Epidermal melanocyte (primary cell): ENCODE results near the gene PPM1N.
A peak's percentile ranks its signal among the peaks of the same experiment; 100 is the strongest.

ENCODE experiments used
- DNase-seq: peaks from one replicate; pipeline ENCODE4 v3.0.0; 2011; ENCODE audit warnings: low spot score; ENCODE audit not compliant: insufficient read length

The PPM1N gene

GRCh38 chr19:45470762-45471081 lies 27.5 kb upstream of the PPM1N start:
- no peak for DNase-seq

GRCh38 chr19:45471111-45471930 lies 26.9 kb upstream of the PPM1N start:
- no peak for DNase-seq

- DNase-seq: no peak
These were observed 26.2 kb upstream of the PPM1N start for GRCh38 chr19:45471931-45472562.

GRCh38 chr19:45472563-45473366 lies 25.5 kb upstream of the PPM1N start:
- no peak for DNase-seq

- no peak for DNase-seq
These were observed 24.9 kb upstream of the PPM1N start for GRCh38 chr19:45473367-45473681.

GRCh38 chr19:45473682-45474605 lies 24.3 kb upstream of the PPM1N start:
- DNase-seq: no peak

GRCh38 chr19:45474606-45475521 lies 23.4 kb upstream of the PPM1N start:
- DNase-seq: no peak

GRCh38 chr19:45475537-45476291 lies 22.5 kb upstream of the PPM1N start:
- no peak for DNase-seq

GRCh38 chr19:45476304-45476703 lies 21.9 kb upstream of the PPM1N start:
- DNase-seq: no peak

- no peak for DNase-seq
These were observed 21.1 kb upstream of the PPM1N start for GRCh38 chr19:45477186-45477585.

- no peak for DNase-seq
These were observed 20.4 kb upstream of the PPM1N start for GRCh38 chr19:45477713-45478453.

- peak; percentile 63 for DNase-seq
These were observed 19.6 kb upstream of the PPM1N start for GRCh38 chr19:45478454-45479238.

- no peak for DNase-seq
These were observed 15.2 kb upstream of the PPM1N start for GRCh38 chr19:45483033-45483432.

- no peak for DNase-seq
These were observed 13.8 kb upstream of the PPM1N start for GRCh38 chr19:45484273-45484945.

GRCh38 chr19:45485305-45486077 lies 12.8 kb upstream of the PPM1N start:
- DNase-seq: peak; percentile 87

- no peak for DNase-seq
These were observed 9.5 kb upstream of the PPM1N start for GRCh38 chr19:45488708-45489107.
